GM21576 (cell line): ENCODE results near the gene MRPL37.
"Not testable (repeated sequence)": the region's sequence is repeated elsewhere in the genome, so short reads cannot be mapped to it uniquely, and the experiment has no call there.

Experiments
- ATAC-seq: cut with Tn5 transposase; IDR thresholded peaks from one replicate; pipeline ENCODE4 v1.9.1; 2021; ENCODE audit warnings: mild to moderate bottlenecking, moderate library complexity; ENCODE audit not compliant: unreplicated experiment

MRPL37 gene

DNA sequence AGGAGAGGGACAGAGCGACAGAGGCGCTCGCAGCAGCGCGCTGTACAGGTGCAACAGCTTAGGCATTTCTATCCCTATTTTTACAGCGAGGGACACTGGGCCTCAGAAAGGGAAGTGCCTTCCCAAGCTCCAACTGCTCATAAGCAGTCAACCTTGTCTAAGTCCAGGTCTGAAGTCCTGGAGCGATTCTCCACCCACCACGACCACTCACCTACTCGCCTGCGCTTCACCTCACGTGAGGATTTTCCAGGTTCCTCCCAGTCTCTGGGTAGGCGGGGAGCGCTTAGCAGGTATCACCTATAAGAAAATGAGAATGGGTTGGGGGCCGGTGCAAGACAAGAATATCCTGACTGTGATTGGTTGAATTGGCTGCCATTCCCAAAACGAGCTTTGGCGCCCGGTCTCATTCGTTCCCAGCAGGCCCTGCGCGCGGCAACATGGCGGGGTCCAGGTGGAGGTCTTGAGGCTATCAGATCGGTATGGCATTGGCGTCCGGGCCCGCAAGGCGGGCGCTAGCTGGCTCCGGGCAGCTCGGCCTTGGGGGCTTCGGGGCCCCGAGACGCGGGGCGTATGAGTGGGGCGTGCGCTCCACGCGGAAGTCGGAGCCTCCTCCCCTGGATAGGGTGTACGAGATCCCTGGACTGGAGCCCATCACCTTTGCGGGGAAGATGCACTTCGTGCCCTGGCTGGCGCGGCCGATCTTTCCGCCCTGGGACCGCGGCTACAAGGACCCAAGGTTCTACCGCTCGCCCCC is at the start of gene MRPL37, which contains the start of gene CYB5RL:
MRPL37 (plus strand) TSS at position 403 of the 754 bp plus-strand sequence; CDS start at position 480, 77 bp downstream.
CYB5RL (minus strand) TSS at position 266 of the 754 bp plus-strand sequence. CDS start 4,414 bp downstream, outside the sequence.
- peak; percentile 96 for ATAC-seq

DNA sequence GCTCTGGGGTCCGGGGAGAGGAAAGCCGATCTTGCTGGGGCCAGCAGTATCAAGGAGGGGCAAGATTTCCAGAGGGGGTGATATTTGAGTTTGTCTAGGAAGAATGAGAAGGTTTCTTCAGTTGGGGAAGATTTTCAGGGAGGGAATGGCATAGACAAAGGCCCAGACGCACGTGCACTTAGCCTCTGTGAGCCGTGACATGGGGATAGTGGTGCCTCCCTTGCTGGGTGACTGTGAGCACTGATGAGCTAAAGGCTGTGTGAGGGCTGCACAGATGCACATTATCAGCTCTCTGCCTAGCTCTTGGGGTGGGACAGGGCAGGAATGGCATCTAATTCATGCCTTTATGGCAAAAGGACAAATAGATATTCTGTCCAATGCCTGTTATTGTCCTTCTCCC is 49.0 kb upstream of the MRPL37 start:
- ATAC-seq = no peak

GRCh38 chr1:54152696-54153095 is 47.3 kb upstream of the MRPL37 start, which contains the start of gene CDCP2:
Gene CDCP2, minus strand, starts transcription at chr1:54153000. Its CDS starts 78 bp downstream, at chr1:54152922.
- no peak for ATAC-seq

- ATAC-seq = no peak
Measured at GRCh38 chr1:54153535-54154439, 46.2 kb upstream of the MRPL37 start.

DNA sequence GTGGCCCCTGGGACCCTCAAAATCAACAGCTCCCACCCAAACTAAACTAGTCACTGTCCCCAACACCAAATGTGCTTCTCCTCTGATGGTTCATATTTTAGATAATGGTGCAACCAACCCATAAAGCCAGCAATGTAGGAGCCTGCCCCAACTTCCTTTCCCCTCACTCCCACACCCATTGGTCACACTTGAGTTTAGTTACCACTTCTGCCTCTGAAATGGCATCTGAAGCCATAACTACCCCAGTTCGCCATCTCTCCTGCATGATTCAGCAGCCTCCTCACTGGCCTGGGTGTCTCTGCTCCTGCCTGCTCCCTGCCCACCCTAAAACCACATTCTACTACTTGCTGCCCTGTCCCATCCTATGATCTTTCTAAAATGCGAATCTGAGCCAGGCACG is 43.8 kb upstream of the MRPL37 start:
- ATAC-seq = no peak

DNA sequence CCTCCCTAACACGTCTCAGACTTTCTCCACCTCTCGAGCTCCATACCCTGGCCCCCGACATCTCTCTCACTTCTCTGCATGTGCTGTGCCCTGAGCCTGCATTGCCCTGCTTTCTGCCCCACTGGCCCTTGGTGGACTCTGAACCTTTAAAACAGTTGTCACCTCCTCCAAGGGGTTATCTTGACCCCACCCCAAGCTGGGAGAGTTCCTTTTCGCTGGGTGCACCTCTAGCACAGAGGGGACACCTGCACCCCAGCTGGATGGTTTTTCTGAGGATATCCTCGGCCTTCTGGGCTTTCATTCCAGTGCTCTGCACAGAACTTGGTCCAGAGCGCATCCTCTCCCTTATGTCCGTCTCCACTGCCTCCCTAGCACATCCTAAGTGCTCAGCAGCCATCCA is 43.0 kb upstream of the MRPL37 start:
- no peak for ATAC-seq

DNA sequence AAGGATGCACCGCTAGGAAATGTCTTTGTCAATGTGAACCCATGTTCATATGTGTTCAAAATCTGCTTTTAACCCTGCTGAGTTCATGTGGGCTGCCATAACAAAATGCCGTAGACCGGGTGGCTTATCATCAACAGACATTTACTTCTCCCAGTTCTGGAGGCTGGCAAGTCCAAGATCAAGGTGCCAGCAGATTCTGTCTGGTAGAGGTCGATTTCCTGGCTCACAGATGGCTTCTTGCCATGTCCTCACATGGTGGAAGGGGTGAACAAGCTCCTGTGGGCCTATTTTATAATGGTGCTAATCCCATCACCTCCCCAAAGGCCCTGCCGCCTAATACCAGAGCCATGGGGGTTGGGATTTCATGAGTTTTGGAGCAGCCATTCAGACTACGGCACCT is 42.6 kb upstream of the MRPL37 start:
- ATAC-seq = no peak

- ATAC-seq = no peak
Measured at GRCh38 chr1:54158071-54158470, 41.9 kb upstream of the MRPL37 start.

GRCh38 chr1:54159733-54160316 is 40.1 kb upstream of the MRPL37 start:
- ATAC-seq = no peak

DNA sequence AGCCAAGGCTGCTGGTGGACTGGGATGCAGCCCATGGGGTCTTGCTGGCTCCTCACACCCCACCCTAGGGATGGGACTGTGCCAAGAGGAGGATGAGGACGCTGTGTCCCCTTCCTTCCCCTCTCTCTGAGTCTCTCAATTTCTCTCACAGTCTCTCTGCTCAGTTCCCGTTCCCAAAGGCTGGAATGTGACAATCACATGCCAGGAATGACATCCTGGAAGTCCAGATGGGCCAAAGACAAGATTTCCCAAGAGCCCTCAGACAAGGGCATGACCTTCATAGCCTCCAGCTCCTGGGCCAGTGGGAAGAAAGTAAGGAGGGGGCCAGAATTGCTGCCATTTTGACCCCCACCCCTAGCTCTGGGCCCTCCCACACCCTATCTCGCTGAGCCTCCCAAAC is 39.6 kb upstream of the MRPL37 start:
- ATAC-seq = no peak

DNA sequence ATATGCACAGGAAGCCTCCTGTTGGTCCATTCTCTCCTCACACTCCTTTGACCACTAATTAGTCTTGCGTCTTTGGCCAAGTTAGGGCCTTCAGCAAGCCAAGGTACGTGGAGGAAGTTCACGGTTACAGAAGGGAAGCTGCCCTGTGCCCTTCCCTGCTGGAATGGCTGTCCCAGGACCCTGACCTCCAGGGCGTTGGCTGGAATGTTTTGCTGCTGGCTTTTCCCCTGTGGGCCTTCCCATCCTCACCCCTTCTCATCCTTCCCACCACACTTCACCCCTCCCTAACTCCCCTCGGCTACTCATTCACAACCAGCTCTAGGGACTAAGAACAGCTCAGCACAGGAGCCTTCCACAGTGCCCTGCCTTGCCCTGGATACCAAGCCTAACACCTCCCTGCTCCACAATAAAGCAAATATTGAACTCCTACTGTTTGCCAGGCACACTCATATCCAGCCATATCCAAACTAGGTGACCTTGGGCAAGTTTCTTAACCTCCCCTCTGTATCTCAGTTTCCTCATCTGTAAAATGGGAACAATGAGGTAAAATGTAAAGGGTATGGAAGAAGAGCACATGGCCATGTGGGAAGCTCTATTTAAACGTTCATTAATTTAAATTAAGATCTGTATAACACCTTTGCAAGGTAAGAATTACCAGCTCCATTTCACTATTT is 38.3 kb upstream of the MRPL37 start:
- ATAC-seq = no peak

DNA sequence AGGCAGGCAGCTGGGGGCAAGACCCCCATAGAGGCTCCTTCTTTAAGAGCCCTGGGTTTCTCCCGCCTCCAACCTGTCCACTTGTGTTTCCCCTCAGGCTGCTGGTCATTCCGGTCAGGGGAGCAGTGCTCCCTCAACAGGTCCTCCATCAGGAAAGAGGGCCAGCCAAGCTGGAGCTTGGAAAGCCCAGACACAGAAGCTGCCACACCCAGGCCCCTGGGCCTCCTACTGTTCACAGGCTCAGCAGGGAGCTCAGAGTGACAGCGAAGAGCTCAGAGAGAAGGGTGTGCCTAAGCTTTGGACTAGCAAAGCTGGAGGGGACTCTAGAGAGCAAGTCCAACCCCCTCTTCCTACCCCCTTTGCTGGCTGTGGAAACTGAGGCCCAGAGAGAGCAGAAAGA is 36.9 kb upstream of the MRPL37 start:
- no peak for ATAC-seq

DNA sequence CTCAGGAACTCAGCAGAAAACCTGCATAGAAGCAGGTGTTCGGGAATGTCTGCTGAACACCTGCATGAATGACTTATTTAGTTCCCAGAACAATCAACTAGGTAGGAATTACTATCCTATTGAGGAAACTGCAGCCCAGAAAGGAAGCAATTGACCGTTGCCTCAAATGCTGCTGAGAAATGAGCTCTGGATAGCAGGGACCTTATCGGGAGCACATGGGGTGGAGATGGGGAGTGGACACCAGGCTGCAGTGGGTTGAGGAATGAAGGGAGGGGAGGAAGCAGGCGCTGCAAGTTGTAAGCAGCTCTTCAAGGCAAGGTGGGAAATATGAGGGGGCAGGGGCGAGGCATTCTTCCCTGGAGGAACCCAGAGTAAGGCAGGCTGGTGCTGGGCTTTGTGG is 36.4 kb upstream of the MRPL37 start:
- ATAC-seq = no peak

DNA sequence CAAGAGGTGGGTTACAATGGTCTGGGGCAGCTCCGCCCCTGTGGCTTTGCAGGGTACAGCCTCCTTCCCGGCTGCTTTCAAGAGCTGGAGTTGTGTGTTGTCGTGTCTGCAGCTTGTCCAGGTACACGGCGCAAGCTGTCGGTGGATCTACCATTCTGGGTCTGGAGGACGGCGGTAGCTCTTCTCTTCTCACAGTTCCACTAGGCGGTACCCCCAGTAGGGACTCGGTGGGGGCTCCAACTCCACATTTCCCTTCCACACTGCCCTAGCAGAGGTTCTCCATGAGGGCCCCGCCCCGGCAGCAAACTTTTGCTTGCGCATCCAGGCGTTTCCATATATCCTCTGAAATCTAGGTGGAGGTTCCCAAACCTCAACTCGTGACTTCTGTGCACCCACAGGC is 34.8 kb upstream of the MRPL37 start:
- ATAC-seq = no peak

- not testable (repeated sequence) for ATAC-seq
Measured at GRCh38 chr1:54166357-54166756, 33.6 kb upstream of the MRPL37 start.

GRCh38 chr1:54167422-54168139 is 32.4 kb upstream of the MRPL37 start:
- no peak for ATAC-seq

- no peak for ATAC-seq
Measured at GRCh38 chr1:54168206-54168965, 31.6 kb upstream of the MRPL37 start.

- ATAC-seq = no peak
Measured at GRCh38 chr1:54169068-54169467, 30.9 kb upstream of the MRPL37 start.

GRCh38 chr1:54171016-54171415 is 29.0 kb upstream of the MRPL37 start:
- no peak for ATAC-seq
